Karpas-422 (cell line): ENCODE data around the gene SERPINF2. TPM values are rescaled to one million over a fixed set of nuclear protein-coding genes. Genes with fewer than 3 reads are reported as not detected.
A peak's percentile ranks its signal among the peaks of the same experiment; 100 is the strongest.
"Not testable (repeated sequence)": the region's sequence is repeated elsewhere in the genome, so short reads cannot be mapped to it uniquely, and the experiment has no call there.

Source experiments
- DNase-seq: peaks from one replicate; pipeline ENCODE4 v3.0.0-alpha.2; 2015
- H2AFZ ChIP-seq: fragments of 200-600 bp; sonication (generic); 2 replicates; pipeline ENCODE4 v1.6.1; 2014; ENCODE audit warnings: antibody characterized with exemption, low read length, mixed read lengths
- H3K27ac ChIP-seq: fragments of 200-600 bp; sonication (generic); 2 replicates; pipeline ENCODE4 v1.5.1; 2014; ENCODE audit warnings: mild to moderate bottlenecking, low read length, moderate library complexity
- H3K27me3 ChIP-seq: fragments of 200-600 bp; sonication (generic); 2 replicates; pipeline ENCODE4 v1.6.1; 2014; ENCODE audit warnings: low read length, mixed read lengths
- H3K36me3 ChIP-seq: fragments of 200-600 bp; sonication (generic); 2 replicates; pipeline ENCODE4 v1.6.1; 2014; ENCODE audit warnings: low read length, mixed read lengths; ENCODE audit not compliant: insufficient read depth
- H3K4me1 ChIP-seq: fragments of 200-600 bp; sonication (generic); 2 replicates; pipeline ENCODE4 v1.6.1; 2014; ENCODE audit warnings: mild to moderate bottlenecking, low read length, mixed read lengths
- H3K4me2 ChIP-seq: fragments of 200-600 bp; sonication (generic); 2 replicates; pipeline ENCODE4 v1.6.1; 2014; ENCODE audit warnings: low read length, low read depth, mild to moderate bottlenecking; ENCODE audit not compliant: poor library complexity, severe bottlenecking
- H3K4me3 ChIP-seq: fragments of 200-600 bp; sonication (generic); 2 replicates; pipeline ENCODE4 v1.5.1; 2014; ENCODE audit warnings: mild to moderate bottlenecking, antibody characterized with exemption, low read length, mixed read lengths
- H3K79me2 ChIP-seq: fragments of 200-600 bp; sonication (generic); 2 replicates; pipeline ENCODE4 v1.6.1; 2014; ENCODE audit warnings: mild to moderate bottlenecking, low read length, mixed read lengths
- H3K9ac ChIP-seq: fragments of 200-600 bp; sonication (generic); 2 replicates; pipeline ENCODE4 v1.6.0; 2014; ENCODE audit warnings: low read length
- H3K9me2 ChIP-seq: fragments of 200-600 bp; sonication (generic), shearing (Covaris generic); replicated peaks from 2 replicates; pipeline ENCODE4 v1.6.0; 2014; ENCODE audit warnings: mild to moderate bottlenecking, low read length, moderate library complexity; ENCODE audit not compliant: insufficient read depth
- H3K9me3 ChIP-seq: fragments of 300-700, 200-600 bp; sonication (generic); 2 replicates; pipeline ENCODE4 v1.6.1; 2014; ENCODE audit warnings: low read length, mixed read lengths
- H4K20me1 ChIP-seq: fragments of 200-600 bp; sonication (generic); 2 replicates; pipeline ENCODE4 v1.6.1; 2014; ENCODE audit warnings: mild to moderate bottlenecking, antibody characterized with exemption, low read length, low read depth; ENCODE audit not compliant: insufficient read depth
- total RNA-seq: library from RNA; depleted of rRNA; stranded (reverse); fragments of >200 nt; shearing (Covaris generic); gene quantifications from 2 replicates; pipeline ENCODE4 v1.2.3, GENCODE V29; 2014; ENCODE audit warnings: low replicate concordance

Gene SERPINF2
- total RNA-seq, 1 experiment from 2014 or later, result 0.19 TPM

DNA sequence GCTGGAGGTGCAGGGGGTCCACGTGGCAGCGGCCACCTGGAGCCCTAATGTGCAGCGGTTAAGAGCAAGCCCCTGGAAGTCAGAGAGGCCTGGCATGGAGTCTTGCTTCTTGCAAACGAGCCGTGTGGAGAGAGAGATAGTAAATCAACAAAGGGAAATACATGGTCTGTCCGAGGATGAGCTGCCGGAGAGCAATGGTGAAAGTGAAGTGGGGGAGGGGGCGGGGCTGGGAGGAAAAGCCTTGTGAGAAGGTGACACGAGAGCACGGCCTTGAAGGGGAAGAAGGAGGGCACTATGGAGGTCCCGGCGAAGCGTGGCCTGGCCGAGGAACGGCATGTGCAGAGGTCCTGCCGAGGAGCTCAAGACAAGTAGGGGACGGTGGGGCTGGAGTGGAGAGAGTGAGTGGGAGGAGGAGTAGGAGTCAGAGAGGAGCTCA, 13.2 kb downstream of the SERPINF2 start:
- H3K36me3 ChIP-seq, result no peaks in the 10 kb centered on the region
- H3K27ac ChIP-seq, result no peak overlapping the region
- no peaks in the 10 kb centered on the region for H3K9me2 ChIP-seq
- no peaks in the 10 kb centered on the region for H3K9me3 ChIP-seq
- no peak overlapping the region for H3K9ac ChIP-seq
- no peaks in the 10 kb centered on the region for H3K79me2 ChIP-seq
- no peaks in the 10 kb centered on the region for H4K20me1 ChIP-seq
- no peak overlapping the region for H3K4me3 ChIP-seq
- no peak for DNase-seq
- H2AFZ ChIP-seq, result no peak overlapping the region
- H3K4me2 ChIP-seq, result no peak overlapping the region
- no peaks in the 10 kb centered on the region for H3K27me3 ChIP-seq
- 0 out of 2 replicates have a peak, but pooled peaks cover 3% of the 10 kb centered on the region for H3K4me1 ChIP-seq

DNA sequence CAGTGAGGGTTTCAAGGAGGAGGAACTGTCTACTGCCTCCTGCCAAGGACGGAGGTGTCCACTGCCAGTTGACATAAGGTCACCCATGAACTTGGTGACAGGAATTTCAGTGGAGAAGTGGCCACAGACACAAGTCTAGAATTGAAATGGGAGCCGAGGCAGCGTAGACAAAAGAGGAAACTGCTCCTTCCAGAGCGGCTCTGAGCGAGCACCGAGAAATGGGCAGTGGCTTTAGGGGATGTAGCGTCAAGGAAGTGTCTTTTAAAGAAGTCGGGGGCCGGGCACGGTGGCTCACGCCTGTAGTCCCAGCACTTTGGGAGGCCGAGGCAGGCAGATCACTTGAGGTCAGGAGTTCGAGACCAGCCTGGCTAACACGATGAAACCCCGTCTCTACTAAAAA, 16.1 kb downstream of the SERPINF2 start:
- Histone ChIP-seq H3K27me3 (no peaks in the 10 kb centered on the region), H3K9ac (no peak overlapping the region), H3K9me3 (no peaks in the 10 kb centered on the region), H3K79me2 (no peaks in the 10 kb centered on the region), H4K20me1 (no peaks in the 10 kb centered on the region), H3K4me2 (no peak overlapping the region), H3K9me2 (no peaks in the 10 kb centered on the region), H2AFZ (no peak overlapping the region), H3K36me3 (no peaks in the 10 kb centered on the region), H3K27ac (no peak overlapping the region), H3K4me1 (peaks cover 15% of the 10 kb centered on the region), H3K4me3 (no peak overlapping the region)
- no peak for DNase-seq

DNA sequence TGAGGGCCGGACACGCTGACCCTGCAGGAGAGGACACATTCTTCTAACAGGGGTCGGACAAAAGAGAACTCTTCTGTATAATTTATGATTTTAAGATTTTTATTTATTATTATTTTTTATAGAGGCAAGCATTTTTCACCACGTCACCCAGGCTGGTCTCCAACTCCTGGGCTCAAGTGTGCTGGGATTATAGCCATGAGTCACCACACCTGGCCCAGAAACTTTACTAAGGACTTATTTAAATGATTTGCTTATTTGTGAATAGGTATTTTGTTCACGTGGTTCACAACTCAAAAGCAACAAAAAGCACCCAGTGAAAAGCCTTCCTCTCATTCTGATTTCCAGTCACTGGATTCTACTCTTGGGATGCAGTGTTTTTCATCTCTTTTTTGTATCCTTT, 16.9 kb downstream of the SERPINF2 start:
- DNase-seq, result no peak
- Histone ChIP-seq H3K4me3 (no peak overlapping the region), H3K27me3 (no peaks in the 10 kb centered on the region), H3K9me3 (no peaks in the 10 kb centered on the region), H2AFZ (no peak overlapping the region), H3K4me2 (no peak overlapping the region), H3K36me3 (no peaks in the 10 kb centered on the region), H3K27ac (no peak overlapping the region), H4K20me1 (no peaks in the 10 kb centered on the region), H3K9ac (no peak overlapping the region), H3K4me1 (peaks cover 15% of the 10 kb centered on the region), H3K79me2 (no peaks in the 10 kb centered on the region), H3K9me2 (no peaks in the 10 kb centered on the region)

DNA sequence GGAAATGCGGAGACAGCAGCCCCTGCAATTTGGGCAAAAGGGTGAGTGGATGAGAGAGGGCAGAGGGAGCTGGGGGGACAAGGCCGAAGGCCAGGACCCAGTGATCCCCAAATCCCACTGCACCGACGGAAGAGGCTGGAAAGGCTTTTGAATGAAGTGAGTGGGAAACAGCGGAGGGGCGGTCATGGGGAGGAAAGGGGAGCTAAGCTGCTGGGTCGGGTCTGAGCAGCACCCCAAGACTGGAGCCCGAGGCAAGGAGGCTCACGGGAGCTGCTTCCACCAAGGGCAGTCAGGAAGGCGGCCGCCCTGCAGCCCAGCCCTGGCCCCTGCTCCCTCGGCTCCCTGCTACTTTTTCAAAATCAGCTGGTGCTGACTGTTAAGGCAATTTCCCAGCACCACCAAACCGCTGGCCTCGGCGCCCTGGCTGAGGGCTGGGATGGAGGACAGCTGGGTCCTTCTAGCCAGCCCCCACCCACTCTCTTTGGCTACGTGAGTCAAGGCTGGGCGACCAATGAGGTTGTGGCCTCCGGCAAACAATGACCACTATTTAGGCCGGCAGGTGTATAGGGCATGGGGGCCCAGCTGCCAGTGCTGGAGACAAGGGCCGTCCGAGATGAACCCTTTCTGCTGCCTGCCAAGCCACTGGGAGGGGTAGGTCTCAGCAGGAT, 19.7 kb downstream of the SERPINF2 start:
- Histone ChIP-seq H3K9ac (peak overlapping the region; percentile 27; the same call in 1 of the 2 replicates), H4K20me1 (no peaks in the 10 kb centered on the region), H2AFZ (no peak overlapping the region; the same call in 1 of the 2 replicates), H3K27me3 (no peaks in the 10 kb centered on the region), H3K9me2 (no peaks in the 10 kb centered on the region), H3K4me3 (no peak overlapping the region; the same call in 1 of the 2 replicates), H3K9me3 (no peaks in the 10 kb centered on the region), H3K4me1 (peaks cover 15% of the 10 kb centered on the region), H3K36me3 (no peaks in the 10 kb centered on the region), H3K4me2 (peak overlapping the region; percentile 20), H3K79me2 (no peaks in the 10 kb centered on the region), H3K27ac (no peak overlapping the region)
- DNase-seq, result no peak

DNA sequence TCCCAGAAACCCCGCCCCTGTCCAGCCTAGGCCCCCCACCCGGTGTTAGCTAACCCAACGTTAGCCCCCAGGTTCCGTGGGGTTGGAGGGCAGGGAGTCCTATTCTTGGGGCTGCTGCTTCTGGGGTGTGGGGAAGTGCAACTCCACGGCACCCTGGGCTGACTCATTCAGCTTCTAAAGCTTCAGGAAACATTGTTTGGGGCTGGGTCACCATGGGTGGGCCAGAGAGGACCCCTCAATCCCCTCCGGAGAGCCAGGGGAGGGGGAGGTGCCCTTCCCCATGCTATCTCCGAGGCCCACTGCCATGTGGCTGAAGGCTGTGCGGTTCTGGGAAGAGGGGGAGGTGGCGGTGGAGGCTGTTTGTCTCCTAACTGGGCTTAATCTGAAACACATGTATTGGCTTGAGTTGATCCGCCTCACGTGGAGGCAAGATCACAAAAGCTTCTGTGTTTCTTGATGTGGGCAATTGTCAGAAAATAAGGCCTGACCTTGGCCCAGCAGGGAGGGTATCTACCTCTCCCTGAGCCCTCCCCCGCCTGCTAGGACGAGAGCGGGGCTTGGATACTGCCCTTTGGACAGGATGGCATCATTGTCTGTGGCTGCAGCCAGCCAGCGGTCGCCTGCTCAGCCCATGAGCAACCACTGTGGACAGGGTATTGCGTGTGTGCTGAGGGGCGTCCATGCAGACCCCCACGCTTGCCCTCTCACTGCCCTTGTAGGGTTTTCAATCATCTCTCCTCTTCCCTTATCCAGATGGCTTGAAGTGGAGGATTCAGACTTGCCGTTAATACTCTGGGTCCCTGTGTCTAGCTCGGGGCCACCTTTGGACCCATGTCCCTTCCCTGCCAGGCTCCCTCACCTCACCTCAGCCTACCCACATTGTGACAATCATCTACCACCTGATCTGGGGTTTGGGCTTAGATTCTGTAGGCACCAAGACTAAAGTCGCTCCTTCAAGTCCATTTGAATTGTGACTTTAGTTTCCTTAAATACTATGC, 20.5 kb downstream of the SERPINF2 start:
- no peaks in the 10 kb centered on the region for H3K9me2 ChIP-seq
- no peak overlapping the region; the same call in 1 of the 2 replicates for H2AFZ ChIP-seq
- no peaks in the 10 kb centered on the region for H3K79me2 ChIP-seq
- no peak overlapping the region; the same call in 1 of the 2 replicates for H3K4me3 ChIP-seq
- H3K27me3 ChIP-seq, result no peaks in the 10 kb centered on the region
- peak overlapping the region; percentile 27; the same call in 1 of the 2 replicates for H3K9ac ChIP-seq
- H3K36me3 ChIP-seq, result no peaks in the 10 kb centered on the region
- H3K4me2 ChIP-seq, result peak overlapping the region; percentile 2
- peaks cover 15% of the 10 kb centered on the region for H3K4me1 ChIP-seq
- H4K20me1 ChIP-seq, result no peaks in the 10 kb centered on the region
- no peak for DNase-seq
- H3K9me3 ChIP-seq, result no peaks in the 10 kb centered on the region
- no peak overlapping the region for H3K27ac ChIP-seq

DNA sequence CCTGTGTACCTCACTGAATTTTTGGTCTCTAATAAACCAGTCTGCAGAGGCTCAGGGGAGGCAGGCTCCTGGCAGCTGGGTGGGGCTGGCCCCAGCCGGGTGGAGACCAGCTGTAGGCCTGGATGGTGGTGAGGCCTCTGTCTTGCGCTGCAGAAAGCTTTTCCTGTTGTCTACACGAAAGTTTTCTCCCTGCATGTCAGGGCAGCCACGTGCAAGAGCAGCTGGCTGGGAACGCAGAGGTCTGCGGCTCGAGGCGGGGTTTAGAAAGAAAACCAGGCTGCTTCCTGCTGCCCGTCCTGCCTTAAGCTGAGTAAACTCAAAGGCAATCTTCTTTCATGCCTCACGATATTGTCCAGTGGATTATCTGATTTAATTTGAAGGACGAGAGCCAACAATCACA, 21.6 kb downstream of the SERPINF2 start:
- peaks cover 16% of the 10 kb centered on the region for H3K4me1 ChIP-seq
- H3K36me3 ChIP-seq, result no peaks in the 10 kb centered on the region
- H3K79me2 ChIP-seq, result no peaks in the 10 kb centered on the region
- H4K20me1 ChIP-seq, result no peaks in the 10 kb centered on the region
- no peak for DNase-seq
- H3K4me3 ChIP-seq, result no peak overlapping the region
- H2AFZ ChIP-seq, result no peak overlapping the region
- H3K9me2 ChIP-seq, result no peaks in the 10 kb centered on the region
- no peaks in the 10 kb centered on the region for H3K9me3 ChIP-seq
- no peak overlapping the region for H3K27ac ChIP-seq
- no peak overlapping the region for H3K4me2 ChIP-seq
- no peaks in the 10 kb centered on the region for H3K27me3 ChIP-seq
- no peak overlapping the region for H3K9ac ChIP-seq

DNA sequence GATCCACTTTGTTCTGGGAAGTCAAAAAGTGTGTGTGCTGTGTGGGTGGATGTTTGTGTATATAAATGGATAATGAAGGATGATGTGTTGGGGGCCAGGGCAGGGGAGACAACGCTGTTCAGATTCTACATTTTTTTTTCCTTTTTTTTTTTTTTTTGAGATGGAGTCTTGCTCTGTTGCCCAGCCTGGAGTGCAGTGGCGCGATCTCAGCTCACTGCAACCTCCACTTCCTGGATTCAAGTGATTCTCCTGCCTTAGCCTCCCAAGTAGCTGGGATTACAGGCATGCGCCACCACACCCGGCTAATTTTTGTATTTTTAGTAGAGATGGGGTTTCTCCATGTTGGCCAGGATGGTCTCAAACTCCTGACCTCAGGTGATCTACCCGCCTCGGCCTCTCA, 22.0 kb downstream of the SERPINF2 start:
- not testable (repeated sequence) for H3K79me2 ChIP-seq, H3K4me2 ChIP-seq, H2AFZ ChIP-seq, H3K4me3 ChIP-seq, H3K9me2 ChIP-seq, H3K36me3 ChIP-seq, DNase-seq, H3K9me3 ChIP-seq, H4K20me1 ChIP-seq, H3K9ac ChIP-seq, H3K27me3 ChIP-seq, H3K27ac ChIP-seq
- peaks cover 20% of the 10 kb centered on the region for H3K4me1 ChIP-seq

DNA sequence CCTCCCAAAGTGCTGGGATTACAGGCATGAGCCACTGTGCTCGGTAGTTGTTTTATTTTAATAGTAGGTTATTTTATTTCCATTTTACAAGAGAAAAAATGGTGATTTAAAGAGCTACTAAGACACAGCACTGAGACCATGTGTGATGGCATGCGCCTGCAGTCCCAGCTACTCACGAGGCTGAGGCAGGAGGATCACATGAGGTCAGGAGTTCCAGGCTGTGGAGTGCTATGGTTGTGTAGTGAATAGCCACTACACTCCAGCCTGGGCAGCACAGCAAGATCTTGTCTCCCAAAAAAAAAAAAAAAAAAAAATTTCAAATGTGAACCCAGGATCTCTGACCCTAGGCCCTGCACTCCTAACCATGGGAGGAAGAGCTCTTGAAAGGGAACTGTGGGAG, 22.9 kb downstream of the SERPINF2 start:
- H2AFZ ChIP-seq, result no peak overlapping the region
- H3K27me3 ChIP-seq, result no peaks in the 10 kb centered on the region
- no peak overlapping the region for H3K9ac ChIP-seq
- no peak for DNase-seq
- H3K9me2 ChIP-seq, result no peaks in the 10 kb centered on the region
- H3K4me3 ChIP-seq, result no peak overlapping the region
- no peak overlapping the region for H3K27ac ChIP-seq
- no peaks in the 10 kb centered on the region for H4K20me1 ChIP-seq
- H3K9me3 ChIP-seq, result no peaks in the 10 kb centered on the region
- H3K4me1 ChIP-seq, result peaks cover 29% of the 10 kb centered on the region
- no peaks in the 10 kb centered on the region for H3K79me2 ChIP-seq
- H3K4me2 ChIP-seq, result no peak overlapping the region
- no peaks in the 10 kb centered on the region for H3K36me3 ChIP-seq
